ENCODE data around the gene PTPRM. TPM values are rescaled to one million over a fixed set of nuclear protein-coding genes. Genes with fewer than 3 reads are reported as not detected.

The PTPRM gene
- total RNA-seq, 1 experiment from 2014 or later: 14.5 TPM

DNA sequence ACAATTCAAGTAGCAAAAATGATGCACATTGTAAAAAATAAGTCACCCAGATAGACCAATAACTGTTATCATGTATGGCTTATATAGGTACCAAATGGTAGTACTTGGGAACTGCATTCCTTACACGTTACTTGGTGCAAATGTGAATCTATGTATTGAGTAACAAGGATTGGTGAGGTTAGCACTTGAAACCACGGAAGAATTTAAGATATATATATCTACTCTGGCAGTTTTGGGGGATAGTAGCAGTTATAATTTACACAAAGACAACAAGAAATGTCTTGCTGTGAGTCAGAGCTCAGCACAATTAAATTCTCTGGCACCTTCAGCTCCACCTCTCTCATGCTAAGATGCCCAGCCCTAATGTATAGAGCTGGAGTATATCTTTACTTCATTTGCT, 682.7 kb downstream of the PTPRM start:
- Histone ChIP-seq H3K4me1 (ENCODE audit: control insufficient read depth in 1 of 2, insufficient read depth in 2 of 2, low read length in 2 of 2) (no peaks in the 10 kb centered on the region), H3K4me2 (ENCODE audit: low read length) (no peak overlapping the region), H3K9ac (ENCODE audit: low read length) (no peak overlapping the region), H2AFZ (ENCODE audit: low read depth, low read length, poor library complexity, severe bottlenecking) (no peak overlapping the region), H3K9me2 (ENCODE audit: insufficient read depth) (no peaks in the 10 kb centered on the region), H3K27me3 (ENCODE audit: insufficient read depth, low read length) (no peaks in the 10 kb centered on the region), H4K20me1 (ENCODE audit: insufficient read depth) (no peaks in the 10 kb centered on the region), H3K36me3 (ENCODE audit: control insufficient read depth in 1 of 2, insufficient read depth in 2 of 2, low read length in 2 of 2) (no peaks in the 10 kb centered on the region), H3K27ac (ENCODE audit: low read depth, low read length) (no peak overlapping the region), H3K79me2 (ENCODE audit: insufficient read depth, low read length) (no peaks in the 10 kb centered on the region), H3K9me3 (ENCODE audit: control insufficient read depth in 1 of 2, insufficient read depth in 1 of 2, low read depth in 1 of 2, low read length in 2 of 2) (no peaks in the 10 kb centered on the region), H3K4me3 (replicated peaks in 1 of 2; ENCODE audit: low read depth in 1 of 2, low read length in 2 of 2) (no peak overlapping the region)
- ATAC-seq (no peak), DNase-seq (ENCODE audit: low read depth, low spot score) (no peak)
- TF ChIP-seq JUND (IDR thresholded peaks at IDR 0.05) (no peak), ELF1 (IDR thresholded peaks at IDR 0.05; ENCODE audit: borderline replicate concordance, low read depth) (no peak), CEBPB (IDR thresholded peaks at IDR 0.05; ENCODE audit: low read depth) (no peak)
- intact Hi-C loops (cut with micrococcal nuclease): no loop called here
- RAD21 ChIA-PET (ENCODE audit: low non-redundant PET in 1 of 2, low total read pairs in 2 of 2, uncharacterized antibody in 2 of 2, unreplicated experiment in 2 of 2): no interaction called here
- BruUV-seq (replicated peaks): no TSS peak
- POLR2A ChIA-PET: no interaction called here
- CTCF ChIA-PET: no interaction called here

DNA sequence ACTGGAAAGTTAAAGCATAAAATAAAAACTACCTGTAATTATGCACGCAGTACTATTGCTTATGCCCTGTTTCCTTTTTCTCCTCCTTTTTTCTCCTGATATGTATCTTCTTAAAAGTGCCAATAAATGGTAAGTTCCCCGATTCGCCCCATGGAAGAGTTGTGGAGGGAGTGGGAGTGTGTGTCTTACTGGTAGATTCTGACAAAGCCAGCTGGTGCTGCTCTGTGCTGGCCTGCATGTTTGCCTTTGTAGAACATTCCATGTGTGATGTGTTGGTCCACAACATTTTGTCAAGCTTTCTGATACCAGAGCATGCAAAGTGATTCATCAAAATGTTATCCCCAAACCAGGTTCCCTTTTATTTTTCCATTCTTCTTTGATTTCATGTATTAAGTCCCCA, 685.3 kb downstream of the PTPRM start:
- no peak overlapping the region for H3K4me2 ChIP-seq (ENCODE audit: low read length)
- H3K9me2 ChIP-seq (ENCODE audit: insufficient read depth): no peaks in the 10 kb centered on the region
- H3K36me3 ChIP-seq (ENCODE audit: control insufficient read depth in 1 of 2, insufficient read depth in 2 of 2, low read length in 2 of 2): no peaks in the 10 kb centered on the region
- POLR2A ChIA-PET: no interaction called here
- H3K79me2 ChIP-seq (ENCODE audit: insufficient read depth, low read length): no peaks in the 10 kb centered on the region
- H3K4me1 ChIP-seq (ENCODE audit: control insufficient read depth in 1 of 2, insufficient read depth in 2 of 2, low read length in 2 of 2): no peaks in the 10 kb centered on the region
- BruUV-seq (replicated peaks): no TSS peak
- H3K9ac ChIP-seq (ENCODE audit: low read length): no peak overlapping the region
- H2AFZ ChIP-seq (ENCODE audit: low read depth, low read length, poor library complexity, severe bottlenecking): no peak overlapping the region
- RAD21 ChIA-PET (ENCODE audit: low non-redundant PET in 1 of 2, low total read pairs in 2 of 2, uncharacterized antibody in 2 of 2, unreplicated experiment in 2 of 2): no interaction called here
- CTCF ChIA-PET: no interaction called here
- H3K9me3 ChIP-seq (ENCODE audit: control insufficient read depth in 1 of 2, insufficient read depth in 1 of 2, low read depth in 1 of 2, low read length in 2 of 2): no peaks in the 10 kb centered on the region
- H3K4me3 ChIP-seq (replicated peaks in 1 of 2; ENCODE audit: low read depth in 1 of 2, low read length in 2 of 2): no peak overlapping the region
- H3K27me3 ChIP-seq (ENCODE audit: insufficient read depth, low read length): no peaks in the 10 kb centered on the region
- ATAC-seq (no peak), DNase-seq (ENCODE audit: low read depth, low spot score) (no peak)
- no peak overlapping the region for H3K27ac ChIP-seq (ENCODE audit: low read depth, low read length)
- intact Hi-C loops (cut with micrococcal nuclease): no loop called here
- H4K20me1 ChIP-seq (ENCODE audit: insufficient read depth): no peaks in the 10 kb centered on the region
- no peak for TF ChIP-seq EGR1 (IDR thresholded peaks at IDR 0.05; ENCODE audit: low read depth)
- TF ChIP-seq, protein P1, sequence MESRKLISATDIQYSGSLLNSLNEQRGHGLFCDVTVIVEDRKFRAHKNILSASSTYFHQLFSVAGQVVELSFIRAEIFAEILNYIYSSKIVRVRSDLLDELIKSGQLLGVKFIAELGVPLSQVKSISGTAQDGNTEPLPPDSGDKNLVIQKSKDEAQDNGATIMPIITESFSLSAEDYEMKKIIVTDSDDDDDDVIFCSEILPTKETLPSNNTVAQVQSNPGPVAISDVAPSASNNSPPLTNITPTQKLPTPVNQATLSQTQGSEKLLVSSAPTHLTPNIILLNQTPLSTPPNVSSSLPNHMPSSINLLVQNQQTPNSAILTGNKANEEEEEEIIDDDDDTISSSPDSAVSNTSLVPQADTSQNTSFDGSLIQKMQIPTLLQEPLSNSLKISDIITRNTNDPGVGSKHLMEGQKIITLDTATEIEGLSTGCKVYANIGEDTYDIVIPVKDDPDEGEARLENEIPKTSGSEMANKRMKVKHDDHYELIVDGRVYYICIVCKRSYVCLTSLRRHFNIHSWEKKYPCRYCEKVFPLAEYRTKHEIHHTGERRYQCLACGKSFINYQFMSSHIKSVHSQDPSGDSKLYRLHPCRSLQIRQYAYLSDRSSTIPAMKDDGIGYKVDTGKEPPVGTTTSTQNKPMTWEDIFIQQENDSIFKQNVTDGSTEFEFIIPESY (IDR thresholded peaks at IDR 0.05; ENCODE audit: extremely low read depth, insufficient replicate concordance, low read length): no peak
- no peak for TF ChIP-seq CBX3 (IDR thresholded peaks at IDR 0.05; ENCODE audit: low read depth)
- TF ChIP-seq ZFX (IDR thresholded peaks at IDR 0.05): no peak
- no peak for TF ChIP-seq RAD21 (IDR thresholded peaks at IDR 0.05; ENCODE audit: low read depth)
- no peak for TF ChIP-seq POLR2AphosphoS5 (IDR thresholded peaks at IDR 0.05; ENCODE audit: low read depth, low read length)
- TF ChIP-seq, protein P2, sequence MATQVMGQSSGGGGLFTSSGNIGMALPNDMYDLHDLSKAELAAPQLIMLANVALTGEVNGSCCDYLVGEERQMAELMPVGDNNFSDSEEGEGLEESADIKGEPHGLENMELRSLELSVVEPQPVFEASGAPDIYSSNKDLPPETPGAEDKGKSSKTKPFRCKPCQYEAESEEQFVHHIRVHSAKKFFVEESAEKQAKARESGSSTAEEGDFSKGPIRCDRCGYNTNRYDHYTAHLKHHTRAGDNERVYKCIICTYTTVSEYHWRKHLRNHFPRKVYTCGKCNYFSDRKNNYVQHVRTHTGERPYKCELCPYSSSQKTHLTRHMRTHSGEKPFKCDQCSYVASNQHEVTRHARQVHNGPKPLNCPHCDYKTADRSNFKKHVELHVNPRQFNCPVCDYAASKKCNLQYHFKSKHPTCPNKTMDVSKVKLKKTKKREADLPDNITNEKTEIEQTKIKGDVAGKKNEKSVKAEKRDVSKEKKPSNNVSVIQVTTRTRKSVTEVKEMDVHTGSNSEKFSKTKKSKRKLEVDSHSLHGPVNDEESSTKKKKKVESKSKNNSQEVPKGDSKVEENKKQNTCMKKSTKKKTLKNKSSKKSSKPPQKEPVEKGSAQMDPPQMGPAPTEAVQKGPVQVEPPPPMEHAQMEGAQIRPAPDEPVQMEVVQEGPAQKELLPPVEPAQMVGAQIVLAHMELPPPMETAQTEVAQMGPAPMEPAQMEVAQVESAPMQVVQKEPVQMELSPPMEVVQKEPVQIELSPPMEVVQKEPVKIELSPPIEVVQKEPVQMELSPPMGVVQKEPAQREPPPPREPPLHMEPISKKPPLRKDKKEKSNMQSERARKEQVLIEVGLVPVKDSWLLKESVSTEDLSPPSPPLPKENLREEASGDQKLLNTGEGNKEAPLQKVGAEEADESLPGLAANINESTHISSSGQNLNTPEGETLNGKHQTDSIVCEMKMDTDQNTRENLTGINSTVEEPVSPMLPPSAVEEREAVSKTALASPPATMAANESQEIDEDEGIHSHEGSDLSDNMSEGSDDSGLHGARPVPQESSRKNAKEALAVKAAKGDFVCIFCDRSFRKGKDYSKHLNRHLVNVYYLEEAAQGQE (IDR thresholded peaks at IDR 0.05; ENCODE audit: low read depth): no peak
- TF ChIP-seq, protein P3, sequence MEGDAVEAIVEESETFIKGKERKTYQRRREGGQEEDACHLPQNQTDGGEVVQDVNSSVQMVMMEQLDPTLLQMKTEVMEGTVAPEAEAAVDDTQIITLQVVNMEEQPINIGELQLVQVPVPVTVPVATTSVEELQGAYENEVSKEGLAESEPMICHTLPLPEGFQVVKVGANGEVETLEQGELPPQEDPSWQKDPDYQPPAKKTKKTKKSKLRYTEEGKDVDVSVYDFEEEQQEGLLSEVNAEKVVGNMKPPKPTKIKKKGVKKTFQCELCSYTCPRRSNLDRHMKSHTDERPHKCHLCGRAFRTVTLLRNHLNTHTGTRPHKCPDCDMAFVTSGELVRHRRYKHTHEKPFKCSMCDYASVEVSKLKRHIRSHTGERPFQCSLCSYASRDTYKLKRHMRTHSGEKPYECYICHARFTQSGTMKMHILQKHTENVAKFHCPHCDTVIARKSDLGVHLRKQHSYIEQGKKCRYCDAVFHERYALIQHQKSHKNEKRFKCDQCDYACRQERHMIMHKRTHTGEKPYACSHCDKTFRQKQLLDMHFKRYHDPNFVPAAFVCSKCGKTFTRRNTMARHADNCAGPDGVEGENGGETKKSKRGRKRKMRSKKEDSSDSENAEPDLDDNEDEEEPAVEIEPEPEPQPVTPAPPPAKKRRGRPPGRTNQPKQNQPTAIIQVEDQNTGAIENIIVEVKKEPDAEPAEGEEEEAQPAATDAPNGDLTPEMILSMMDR (IDR thresholded peaks at IDR 0.05 in 2 of 3, conservative IDR thresholded peaks at IDR 0.05 in 1 of 3; ENCODE audit: borderline replicate concordance in 1 of 3, insufficient read depth in 1 of 3, low read depth in 2 of 3, low read length in 2 of 3): no peak
- TF ChIP-seq POLR2A (IDR thresholded peaks at IDR 0.05; ENCODE audit: borderline replicate concordance, extremely low read depth, insufficient read depth, insufficient read length): no peak
- no peak for TF ChIP-seq ZNF274 (IDR thresholded peaks at IDR 0.05; ENCODE audit: low read depth, low read length)
- TF ChIP-seq ELF1 (IDR thresholded peaks at IDR 0.05; ENCODE audit: borderline replicate concordance, low read depth): no peak
- TF ChIP-seq, protein P4, sequence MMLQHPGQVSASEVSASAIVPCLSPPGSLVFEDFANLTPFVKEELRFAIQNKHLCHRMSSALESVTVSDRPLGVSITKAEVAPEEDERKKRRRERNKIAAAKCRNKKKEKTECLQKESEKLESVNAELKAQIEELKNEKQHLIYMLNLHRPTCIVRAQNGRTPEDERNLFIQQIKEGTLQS (IDR thresholded peaks at IDR 0.05): no peak

Data from HCT116 (cell line).